Left ventricle myocardium inferior (tissue), 1 donor: ENCODE data around the gene EMX1. TPM values are rescaled to one million over a fixed set of nuclear protein-coding genes. Genes with fewer than 3 reads are reported as not detected.

Source experiments
- DNase-seq: peaks from one replicate; pipeline ENCODE4 v3.0.0-alpha.2; 2020
- H3K27ac ChIP-seq: fragments of 200-600 bp; replicated peaks from 2 replicates; pipeline ENCODE4 v1.8.0; 2021
- H3K27me3 ChIP-seq: fragments of 200-600 bp; 2 replicates; pipeline ENCODE4 v1.8.0; 2021; ENCODE audit warnings: low read depth
- H3K36me3 ChIP-seq: fragments of 200-600 bp; 2 replicates; pipeline ENCODE4 v1.8.0; 2021
- H3K4me1 ChIP-seq: fragments of 200-600 bp; 2 replicates; pipeline ENCODE4 v1.8.0; 2021
- H3K4me3 ChIP-seq: fragments of 200-600 bp; 2 replicates; pipeline ENCODE4 v1.8.0; 2021; ENCODE audit warnings: mild to moderate bottlenecking, moderate library complexity
- H3K9me3 ChIP-seq: fragments of 200-600 bp; replicated peaks from 2 replicates; pipeline ENCODE4 v1.8.0; 2021
- intact Hi-C: fragments of 100-400 bp; cut with micrococcal nuclease; formaldehyde crosslinking; loops from one replicate; pipeline ENCODE4 v1.11.0; 2022
- total RNA-seq: library from RNA; stranded (reverse); fragmentation: NEBNext Ultra II Directional; extraction: Animal tissue kit (Norgen Biotek cat#: 25700); gene quantifications from one replicate; pipeline ENCODE4 v1.2.1, GENCODE V29; 2021
- TF ChIP-seq, protein P1 (sequence below): fragments of 200-600 bp; IDR thresholded peaks from 2 replicates; pipeline ENCODE4 v1.8.0; 2021; ENCODE audit warnings: antibody characterized with exemption, mild to moderate bottlenecking, borderline replicate concordance
- donor health status: DM: no; HTN: yes; CAD: no; lungs with severe emphysema.

EMX1 gene
- total RNA-seq, 1 donor from 2014 or later: not detected

DNA sequence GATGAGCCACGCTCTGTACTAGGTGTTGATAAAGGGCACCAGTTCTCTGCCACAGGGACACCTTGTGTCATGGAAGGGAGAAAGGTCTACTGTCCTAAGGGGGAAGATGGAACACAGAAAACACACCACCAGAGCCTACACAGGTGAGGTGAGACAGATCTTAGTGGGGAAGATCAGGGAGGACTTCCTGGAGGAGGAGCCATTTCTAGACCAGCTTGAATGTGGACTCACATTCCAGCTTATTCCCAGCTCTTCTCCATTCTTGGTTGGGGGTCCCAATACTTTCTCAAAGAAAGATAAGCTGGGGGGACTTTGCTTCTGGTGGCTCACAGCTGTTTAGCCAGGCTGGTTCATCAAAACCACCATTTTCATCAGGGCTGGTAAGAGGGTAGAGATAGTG lies 36.2 kb downstream of the EMX1 start:
- TF ChIP-seq, protein P1, sequence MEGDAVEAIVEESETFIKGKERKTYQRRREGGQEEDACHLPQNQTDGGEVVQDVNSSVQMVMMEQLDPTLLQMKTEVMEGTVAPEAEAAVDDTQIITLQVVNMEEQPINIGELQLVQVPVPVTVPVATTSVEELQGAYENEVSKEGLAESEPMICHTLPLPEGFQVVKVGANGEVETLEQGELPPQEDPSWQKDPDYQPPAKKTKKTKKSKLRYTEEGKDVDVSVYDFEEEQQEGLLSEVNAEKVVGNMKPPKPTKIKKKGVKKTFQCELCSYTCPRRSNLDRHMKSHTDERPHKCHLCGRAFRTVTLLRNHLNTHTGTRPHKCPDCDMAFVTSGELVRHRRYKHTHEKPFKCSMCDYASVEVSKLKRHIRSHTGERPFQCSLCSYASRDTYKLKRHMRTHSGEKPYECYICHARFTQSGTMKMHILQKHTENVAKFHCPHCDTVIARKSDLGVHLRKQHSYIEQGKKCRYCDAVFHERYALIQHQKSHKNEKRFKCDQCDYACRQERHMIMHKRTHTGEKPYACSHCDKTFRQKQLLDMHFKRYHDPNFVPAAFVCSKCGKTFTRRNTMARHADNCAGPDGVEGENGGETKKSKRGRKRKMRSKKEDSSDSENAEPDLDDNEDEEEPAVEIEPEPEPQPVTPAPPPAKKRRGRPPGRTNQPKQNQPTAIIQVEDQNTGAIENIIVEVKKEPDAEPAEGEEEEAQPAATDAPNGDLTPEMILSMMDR: no peak
- H3K36me3 ChIP-seq: no peaks in the 10 kb centered on the region
- intact Hi-C loops: no loop called here

DNA sequence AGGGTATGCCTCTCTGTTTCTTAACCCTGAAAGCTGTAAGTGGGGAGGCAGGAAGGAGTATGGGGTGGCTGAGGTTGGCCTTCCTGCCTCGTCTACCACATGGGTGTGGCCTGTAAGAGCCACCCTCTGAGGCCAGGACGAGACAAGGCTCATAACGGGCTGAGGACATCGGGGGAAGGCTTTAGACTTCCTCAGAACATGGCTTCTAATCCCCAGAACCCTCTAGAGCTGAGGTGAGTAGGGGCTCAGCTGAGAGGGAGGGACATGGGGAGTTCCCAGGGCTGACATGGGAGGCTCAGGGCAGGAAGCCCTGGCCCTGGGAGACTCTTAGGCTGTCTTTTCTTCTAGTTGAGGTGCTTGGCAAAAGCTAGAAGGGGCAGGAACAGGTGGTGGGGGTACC lies 36.7 kb downstream of the EMX1 start:
- Histone ChIP-seq H3K27ac (no peak overlapping the region), H3K9me3 (no peaks in the 10 kb centered on the region), H3K27me3 (no peaks in the 10 kb centered on the region), H3K4me1 (peaks cover 7% of the 10 kb centered on the region), H3K36me3 (no peaks in the 10 kb centered on the region), H3K4me3 (no peak overlapping the region)
- intact Hi-C loops: no loop called here
- no peak for DNase-seq
- TF ChIP-seq, protein P1: no peak

More for the DNA sequence above, 36.2 kb downstream of the EMX1 start:
- Histone ChIP-seq H3K9me3 (no peaks in the 10 kb centered on the region), H3K4me3 (no peak overlapping the region), H3K4me1 (peaks cover 7% of the 10 kb centered on the region), H3K27ac (no peak overlapping the region), H3K27me3 (no peaks in the 10 kb centered on the region)
- no peak for DNase-seq

DNA sequence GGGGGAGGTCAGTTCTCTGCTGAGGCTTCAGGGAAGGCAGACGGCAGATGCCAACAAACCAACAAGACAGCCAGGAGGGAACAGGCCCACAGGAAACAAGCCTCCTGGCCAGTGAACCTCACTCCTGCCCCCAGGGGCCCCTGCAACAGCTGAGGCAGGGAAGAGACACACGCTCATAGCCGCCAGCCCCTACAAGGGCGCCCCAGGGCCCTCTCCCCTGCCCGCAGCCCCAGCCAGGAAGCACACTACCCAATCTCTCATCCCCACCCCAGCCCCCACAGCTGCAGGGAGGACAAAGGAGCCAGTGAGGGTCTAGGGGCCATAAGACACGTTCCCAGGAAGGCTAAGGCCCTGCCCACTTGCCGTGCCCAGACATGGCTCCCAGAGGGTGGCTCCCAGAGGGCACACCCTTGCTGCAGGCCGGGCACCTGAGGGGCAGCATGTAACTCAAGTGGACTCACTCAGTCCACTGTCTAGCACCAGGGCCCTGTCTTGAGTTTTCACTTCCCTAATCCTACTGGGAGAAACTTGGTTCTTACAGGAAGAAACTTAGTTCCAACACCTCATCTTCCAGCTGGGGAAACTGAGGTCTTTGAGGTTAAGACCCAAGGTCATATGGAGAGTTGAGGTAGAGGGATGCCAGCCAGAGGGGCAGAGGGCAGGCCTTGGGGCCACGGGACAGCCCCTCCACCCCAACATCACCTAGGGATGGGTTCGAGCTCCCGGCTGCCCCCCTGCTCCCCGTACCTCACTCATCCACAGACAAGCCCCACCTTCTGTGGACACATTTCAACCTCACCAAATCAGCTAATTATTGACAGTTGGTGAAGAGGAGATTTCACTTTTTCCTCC lies 37.3 kb downstream of the EMX1 start:
- intact Hi-C loops: no loop called here
- TF ChIP-seq, protein P1: no peak

DNA sequence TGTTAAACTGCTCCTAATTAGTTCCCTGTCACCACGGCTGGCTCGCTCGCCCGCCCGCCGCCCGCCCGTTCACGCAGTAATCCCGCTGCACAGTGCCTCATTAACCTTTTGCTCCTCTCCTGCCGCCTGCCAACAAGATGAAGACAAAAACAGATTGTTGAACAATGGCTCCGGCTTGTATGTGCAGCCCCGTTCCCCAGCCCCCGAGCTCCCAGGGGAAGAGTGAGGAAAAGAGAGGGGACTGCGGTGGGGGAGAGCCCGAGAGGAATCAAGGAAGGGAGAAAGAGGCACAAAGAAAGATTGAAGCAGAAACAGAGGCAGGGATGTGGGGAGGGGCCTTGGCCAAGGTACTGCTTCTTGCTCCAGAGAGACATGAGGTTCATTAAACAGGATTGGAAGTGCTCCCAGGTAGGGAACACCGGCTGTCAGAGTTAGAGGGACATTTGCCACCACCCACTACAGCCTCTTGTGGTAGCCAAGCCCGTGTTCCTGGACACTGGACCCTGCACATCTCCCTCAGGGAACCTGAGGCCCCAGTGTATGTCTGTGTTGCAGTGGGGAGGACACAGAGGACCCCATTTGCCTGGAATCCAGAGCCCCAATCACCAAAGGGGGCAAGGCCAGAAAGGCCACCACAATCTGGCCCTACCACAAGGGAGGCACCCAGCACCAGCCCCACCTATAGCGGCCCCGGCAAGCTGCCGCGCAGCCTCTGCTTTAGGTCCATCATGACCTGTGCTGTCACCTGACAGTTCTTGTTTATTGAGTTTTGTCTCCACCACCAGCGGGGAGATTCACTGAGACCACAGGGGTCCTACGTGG lies 38.1 kb downstream of the EMX1 start:
- Histone ChIP-seq H3K4me3 (no peak overlapping the region), H3K36me3 (peaks cover 5% of the 10 kb centered on the region), H3K27me3 (no peaks in the 10 kb centered on the region), H3K4me1 (peaks cover 7% of the 10 kb centered on the region), H3K27ac (no peak overlapping the region), H3K9me3 (no peaks in the 10 kb centered on the region)
- intact Hi-C loops: no loop called here
- no peak for DNase-seq
- TF ChIP-seq, protein P1: no peak

More for the DNA sequence above, 37.3 kb downstream of the EMX1 start:
- H3K27me3 ChIP-seq: no peaks in the 10 kb centered on the region
- DNase-seq: no peak
- H3K27ac ChIP-seq: no peak overlapping the region
- no peak overlapping the region for H3K4me3 ChIP-seq
- H3K4me1 ChIP-seq: peaks cover 7% of the 10 kb centered on the region
- no peaks in the 10 kb centered on the region for H3K9me3 ChIP-seq
- peaks cover 5% of the 10 kb centered on the region for H3K36me3 ChIP-seq

DNA sequence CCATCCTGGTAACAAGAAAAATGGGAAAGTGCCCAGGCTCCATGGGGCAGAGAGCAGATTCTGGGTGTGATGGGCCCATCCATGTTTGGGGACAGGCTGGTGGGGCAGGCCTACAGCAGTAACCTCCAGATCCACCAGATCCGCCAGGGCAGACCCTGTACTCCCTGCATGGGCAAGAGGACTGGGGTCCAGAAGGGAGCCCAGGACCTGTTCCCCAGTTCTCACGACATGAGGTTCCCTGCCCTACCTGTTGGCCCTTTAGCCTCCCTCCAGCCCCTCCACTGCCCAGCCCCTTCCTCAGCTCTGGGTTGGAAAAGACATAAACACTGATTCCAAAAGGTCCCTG lies 38.7 kb downstream of the EMX1 start:
- Histone ChIP-seq H3K27ac (no peak overlapping the region), H3K4me3 (no peak overlapping the region), H3K9me3 (no peaks in the 10 kb centered on the region), H3K36me3 (peaks cover 5% of the 10 kb centered on the region), H3K4me1 (peaks cover 7% of the 10 kb centered on the region), H3K27me3 (no peaks in the 10 kb centered on the region)
- intact Hi-C loops: no loop called here
- TF ChIP-seq, protein P1: no peak
- DNase-seq: no peak
